Neural crest cell (in vitro differentiated cells): ENCODE results near the gene NOVA2. TPM values are rescaled to one million over a fixed set of nuclear protein-coding genes. Genes with fewer than 3 reads are reported as not detected.
A peak's percentile ranks its signal among the peaks of the same experiment; 100 is the strongest.

Experiments used
- DNase-seq: peaks from one replicate; pipeline ENCODE4 v3.0.0; 2021; ENCODE audit warnings: low read depth, mixed read lengths, low spot score
- H3K27ac Mint-ChIP-seq: one replicate; pipeline ENCODE4 v1.8.0; 2021; ENCODE audit warnings: mild to moderate bottlenecking, mixed read lengths; ENCODE audit not compliant: unreplicated experiment
- H3K27me3 Mint-ChIP-seq: 2 replicates; pipeline ENCODE4 v1.8.0; 2021; ENCODE audit warnings: low read depth, mild to moderate bottlenecking, mixed read lengths
- H3K36me3 Mint-ChIP-seq: 2 replicates; pipeline ENCODE4 v1.8.0; 2021; ENCODE audit warnings: low read depth, mild to moderate bottlenecking, mixed read lengths
- H3K4me1 Mint-ChIP-seq: 2 replicates; pipeline ENCODE4 v1.8.0; 2021; ENCODE audit warnings: mixed read lengths
- H3K4me3 Mint-ChIP-seq: one replicate; pipeline ENCODE4 v1.8.0; 2021; ENCODE audit warnings: mild to moderate bottlenecking, mixed read lengths
- H3K9me3 Mint-ChIP-seq: 2 replicates; pipeline ENCODE4 v1.8.0; 2021; ENCODE audit warnings: mixed read lengths
- long read RNA-seq: library from polyadenylated mRNA; unstranded; transcript quantifications from one replicate; pipeline ENCODE4 v2.0.0, GENCODE V29; 2020
- total RNA-seq: library from RNA; stranded (reverse); gene quantifications from 2 replicates; pipeline ENCODE4 v1.2.1, GENCODE V29; 2021
- TF ChIP-seq, protein P1 (sequence below): fragments of 200-600 bp; sonication (generic); conservative IDR thresholded peaks from 2 replicates; pipeline ENCODE4 v1.5.0; 2021; ENCODE audit warnings: antibody characterized with exemption, mild to moderate bottlenecking

The NOVA2 gene
- 25.5 and 25.6 TPM in 2 replicates for total RNA-seq
- long read RNA-seq = 0 reads

GRCh38 chr19:45973553-45974338 is at the start of gene NOVA2:
Gene NOVA2, minus strand, starts transcription at chr19:45973865. Its CDS starts 514 bp downstream, at chr19:45973351.
- TF ChIP-seq, protein P1, sequence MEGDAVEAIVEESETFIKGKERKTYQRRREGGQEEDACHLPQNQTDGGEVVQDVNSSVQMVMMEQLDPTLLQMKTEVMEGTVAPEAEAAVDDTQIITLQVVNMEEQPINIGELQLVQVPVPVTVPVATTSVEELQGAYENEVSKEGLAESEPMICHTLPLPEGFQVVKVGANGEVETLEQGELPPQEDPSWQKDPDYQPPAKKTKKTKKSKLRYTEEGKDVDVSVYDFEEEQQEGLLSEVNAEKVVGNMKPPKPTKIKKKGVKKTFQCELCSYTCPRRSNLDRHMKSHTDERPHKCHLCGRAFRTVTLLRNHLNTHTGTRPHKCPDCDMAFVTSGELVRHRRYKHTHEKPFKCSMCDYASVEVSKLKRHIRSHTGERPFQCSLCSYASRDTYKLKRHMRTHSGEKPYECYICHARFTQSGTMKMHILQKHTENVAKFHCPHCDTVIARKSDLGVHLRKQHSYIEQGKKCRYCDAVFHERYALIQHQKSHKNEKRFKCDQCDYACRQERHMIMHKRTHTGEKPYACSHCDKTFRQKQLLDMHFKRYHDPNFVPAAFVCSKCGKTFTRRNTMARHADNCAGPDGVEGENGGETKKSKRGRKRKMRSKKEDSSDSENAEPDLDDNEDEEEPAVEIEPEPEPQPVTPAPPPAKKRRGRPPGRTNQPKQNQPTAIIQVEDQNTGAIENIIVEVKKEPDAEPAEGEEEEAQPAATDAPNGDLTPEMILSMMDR = no peak
- Mint-ChIP-seq H3K4me1 (peaks cover 35% of the 10 kb centered on the region), H3K9me3 (no peaks in the 10 kb centered on the region), H3K4me3 (peak within 1 kb of the TSS; percentile 85), H3K36me3 (no peaks in the 10 kb centered on the region), H3K27me3 (peaks cover 71% of the 10 kb centered on the region), H3K27ac (no peak within 1 kb of the TSS)
- peak; percentile 89 for DNase-seq

DNA sequence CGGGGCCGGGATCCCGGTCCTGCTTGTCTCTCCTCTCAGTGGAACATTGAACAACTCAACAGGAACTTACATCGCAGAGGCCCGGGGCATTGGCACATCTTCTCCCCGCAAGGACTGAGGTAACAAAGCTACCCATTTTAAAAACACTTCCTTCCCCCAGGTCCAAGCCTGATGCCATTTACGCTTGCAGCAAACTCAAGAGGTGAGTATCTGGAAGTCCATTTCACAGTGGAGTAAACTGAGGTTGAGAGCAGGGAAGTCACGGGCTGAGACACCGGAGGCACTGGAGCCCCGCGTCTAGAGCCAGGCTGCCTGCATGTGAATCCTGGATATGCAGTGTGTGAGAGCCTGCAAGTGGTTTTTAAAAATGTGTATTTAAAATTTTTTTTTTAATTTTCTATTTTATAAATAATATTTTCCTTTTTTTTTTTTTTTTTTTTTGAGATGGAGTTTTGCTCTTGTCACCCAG is 49.7 kb upstream of the NOVA2 start:
- Mint-ChIP-seq H3K4me1 (no peaks in the 10 kb centered on the region), H3K27me3 (peaks cover 7% of the 10 kb centered on the region), H3K27ac (no peak overlapping the region), H3K36me3 (peaks cover 8% of the 10 kb centered on the region), H3K4me3 (no peak overlapping the region), H3K9me3 (peaks cover 5% of the 10 kb centered on the region)
- TF ChIP-seq, protein P1 = no peak
- no peak for DNase-seq

GRCh38 chr19:46022431-46023310 is 49.0 kb upstream of the NOVA2 start, which contains the start of gene PGLYRP1:
Gene PGLYRP1, minus strand, starts transcription at chr19:46023053. Its CDS starts 32 bp downstream, at chr19:46023021.
- Mint-ChIP-seq H3K4me1 (no peaks in the 10 kb centered on the region), H3K27ac (peak within 1 kb of the TSS; percentile 62), H3K36me3 (peaks cover 8% of the 10 kb centered on the region), H3K4me3 (peak within 1 kb of the TSS; percentile 6), H3K9me3 (peaks cover 5% of the 10 kb centered on the region), H3K27me3 (peaks cover 7% of the 10 kb centered on the region)
- TF ChIP-seq, protein P1 = no peak
- DNase-seq = no peak

DNA sequence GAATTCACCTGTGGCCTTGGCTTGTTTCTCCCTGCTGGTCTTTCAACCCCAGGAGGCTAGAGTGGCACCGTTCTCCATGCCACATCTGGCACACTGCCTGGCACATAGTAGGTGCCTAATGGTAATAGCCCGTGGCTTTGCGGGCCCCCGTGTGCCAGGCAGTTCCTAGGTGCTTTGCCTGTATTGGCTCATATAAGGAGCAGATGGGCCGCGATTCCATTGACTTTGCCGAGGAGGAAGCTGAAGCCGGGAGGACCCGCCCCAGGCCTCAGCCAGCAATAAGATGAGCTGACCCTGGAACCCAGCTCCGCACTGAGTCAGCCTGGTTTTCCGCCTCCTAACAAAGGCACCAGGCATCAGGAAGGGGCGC is 48.4 kb upstream of the NOVA2 start:
- TF ChIP-seq, protein P1 = no peak
- Mint-ChIP-seq H3K36me3 (peaks cover 8% of the 10 kb centered on the region), H3K9me3 (peaks cover 5% of the 10 kb centered on the region), H3K27me3 (peaks cover 8% of the 10 kb centered on the region), H3K4me3 (peak overlapping the region; percentile 6), H3K4me1 (peaks cover under 1% of the 10 kb centered on the region), H3K27ac (peak overlapping the region; percentile 62)
- no peak for DNase-seq

DNA sequence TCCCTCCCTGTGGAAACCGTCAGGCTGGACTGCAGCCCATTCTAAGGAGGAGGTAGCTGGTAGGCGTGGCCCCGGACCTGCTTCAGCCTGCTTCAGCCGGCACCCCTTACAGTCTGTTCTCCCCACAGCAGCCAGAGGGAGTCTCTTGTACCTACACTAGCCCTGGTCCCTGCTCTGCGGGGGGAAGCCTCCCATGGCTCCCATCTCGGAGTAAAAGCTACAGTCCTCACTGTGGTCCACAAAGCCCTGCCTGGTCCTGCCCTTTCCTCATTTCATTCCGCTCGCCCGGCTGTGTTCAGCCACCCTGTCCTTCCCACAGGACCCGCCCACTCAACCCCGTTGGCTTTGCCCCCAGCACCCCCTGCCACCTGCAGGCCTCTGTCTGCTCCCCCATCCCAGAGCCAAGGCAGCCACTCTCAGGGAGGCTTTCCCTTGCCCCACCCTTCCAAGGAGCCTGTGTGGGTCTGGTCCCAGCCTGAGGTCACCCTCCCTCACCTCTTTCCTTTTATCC is 47.9 kb upstream of the NOVA2 start:
- Mint-ChIP-seq H3K9me3 (peaks cover 5% of the 10 kb centered on the region), H3K27ac (no peak overlapping the region), H3K4me1 (peaks cover 4% of the 10 kb centered on the region), H3K27me3 (peaks cover 11% of the 10 kb centered on the region), H3K4me3 (no peak overlapping the region), H3K36me3 (peaks cover 7% of the 10 kb centered on the region)
- no peak for DNase-seq
- TF ChIP-seq, protein P1 = no peak
